HG03095 (cell line): ENCODE results near the gene IWS1.
"Not testable (repeated sequence)": the region's sequence is repeated elsewhere in the genome, so short reads cannot be mapped to it uniquely, and the experiment has no call there.

Experiments used
- ATAC-seq: cut with Tn5 transposase; IDR thresholded peaks from one replicate; pipeline ENCODE4 v1.9.1; 2021; ENCODE audit warnings: moderate library complexity; ENCODE audit not compliant: unreplicated experiment

IWS1 gene

DNA sequence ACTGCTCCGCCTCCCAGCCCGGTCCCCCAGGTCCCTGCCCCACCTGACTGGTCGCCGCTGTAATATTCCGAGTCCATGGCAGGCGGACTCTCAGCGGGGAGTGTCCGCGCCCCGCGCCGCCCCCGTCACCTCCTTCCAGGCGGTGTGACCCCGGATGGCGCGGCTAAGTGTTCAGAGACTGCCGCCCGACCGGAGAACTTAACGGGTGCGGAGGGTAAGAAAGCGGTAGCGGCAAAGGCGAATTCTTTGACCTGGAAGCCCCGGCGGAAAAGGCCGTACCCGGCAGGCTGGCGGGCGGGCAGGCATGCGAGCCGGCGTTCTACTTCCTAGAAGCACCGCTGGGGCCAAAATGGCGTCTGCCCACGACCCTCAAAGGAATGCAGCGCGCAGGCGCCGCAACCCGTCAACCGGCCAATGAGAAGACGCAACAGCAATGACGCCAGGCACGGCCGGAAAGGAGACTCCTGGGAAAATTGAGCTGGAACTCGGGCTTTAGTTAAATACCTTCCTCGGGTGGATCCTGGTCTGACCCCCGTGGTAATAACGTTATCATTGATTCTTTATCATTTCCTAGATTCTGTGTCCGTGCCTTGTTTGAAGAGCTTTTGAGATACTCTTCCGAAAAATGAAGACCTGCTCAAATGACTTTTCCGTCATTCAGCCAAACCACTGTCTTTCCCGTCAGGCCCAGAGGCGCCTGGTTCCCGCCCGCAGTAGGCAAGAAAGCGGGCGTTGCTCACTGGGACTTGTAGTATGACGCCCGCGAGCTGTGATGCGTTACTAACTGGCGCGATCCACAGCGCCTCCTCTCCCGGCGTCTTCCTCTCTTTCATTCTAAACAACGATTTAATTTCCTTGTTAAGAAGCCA is at the start of gene IWS1:
Gene IWS1 (minus strand): TSS at position 358 of the 869 bp plus-strand sequence. CDS start 281 bp downstream, at position 77.
- peak; percentile 89 for ATAC-seq

DNA sequence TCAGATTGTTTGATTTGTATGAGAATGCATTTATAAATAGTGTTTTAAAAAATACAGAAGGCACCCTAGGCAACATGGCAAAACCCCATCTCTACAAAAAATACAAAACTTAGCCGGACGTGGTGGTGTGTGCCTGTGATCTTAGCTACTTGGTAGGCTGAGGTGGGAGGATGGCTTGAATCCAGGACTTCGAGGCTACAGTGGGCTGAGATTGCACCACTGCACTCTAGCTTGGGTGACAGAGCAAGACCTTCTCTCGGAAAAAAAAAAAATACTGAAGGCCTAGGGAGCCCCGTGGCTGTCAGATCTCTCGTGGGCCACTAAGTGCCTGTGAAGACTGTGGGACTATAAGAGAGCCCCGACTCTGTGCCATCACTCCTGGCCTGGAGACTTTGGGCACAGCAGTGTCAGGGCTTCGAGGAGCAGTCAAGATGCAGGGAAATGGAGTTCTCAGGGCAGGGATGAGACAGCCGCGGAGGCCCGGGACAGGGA is 49.7 kb upstream of the IWS1 start:
- ATAC-seq: no peak

DNA sequence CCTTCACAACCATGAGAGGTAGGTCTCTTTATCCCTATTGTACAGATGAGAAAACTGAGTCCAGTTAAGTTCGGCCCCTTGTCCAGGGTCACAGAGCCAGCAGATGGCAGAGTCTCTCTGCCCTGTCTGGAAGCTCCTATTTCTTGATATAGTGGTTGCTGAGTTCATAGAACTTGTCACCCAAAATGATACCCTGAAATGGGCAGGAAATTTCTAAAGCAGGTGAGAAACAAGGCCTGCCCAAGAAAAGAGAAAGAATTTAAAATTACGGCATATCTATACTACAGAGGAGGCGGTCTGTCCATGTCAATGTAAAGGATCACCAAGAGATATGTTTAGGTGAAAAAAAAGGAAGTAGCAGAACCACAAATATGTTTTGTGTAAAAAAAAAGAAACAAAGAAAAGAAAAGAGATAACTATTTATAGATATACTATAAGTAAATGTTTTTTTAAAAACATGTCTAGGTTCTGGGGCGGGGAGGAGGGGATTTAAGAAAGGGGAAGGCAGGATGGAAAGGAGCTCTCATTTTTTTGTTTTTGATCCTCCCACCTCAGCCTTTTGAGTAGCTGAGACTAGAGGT is 49.0 kb upstream of the IWS1 start:
- ATAC-seq: no peak

DNA sequence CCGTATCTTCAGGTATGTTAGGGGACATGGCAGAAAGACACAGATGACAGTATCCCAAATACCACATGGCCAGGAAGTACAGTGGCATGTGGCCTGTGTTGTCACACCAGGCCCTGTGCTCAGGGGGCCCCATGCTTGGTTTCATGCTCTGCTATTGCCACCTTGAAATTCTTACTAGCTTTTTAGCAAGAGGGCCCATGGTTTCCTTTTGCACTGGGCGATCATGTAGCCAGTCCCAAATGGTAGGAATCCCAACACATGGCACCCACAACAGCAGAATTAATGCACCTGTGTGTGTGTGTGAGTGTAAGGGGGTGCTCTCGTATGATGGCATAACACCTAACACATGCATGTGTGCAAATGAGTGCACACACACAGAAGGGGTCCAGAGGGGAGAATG is 48.4 kb upstream of the IWS1 start:
- ATAC-seq: no peak

DNA sequence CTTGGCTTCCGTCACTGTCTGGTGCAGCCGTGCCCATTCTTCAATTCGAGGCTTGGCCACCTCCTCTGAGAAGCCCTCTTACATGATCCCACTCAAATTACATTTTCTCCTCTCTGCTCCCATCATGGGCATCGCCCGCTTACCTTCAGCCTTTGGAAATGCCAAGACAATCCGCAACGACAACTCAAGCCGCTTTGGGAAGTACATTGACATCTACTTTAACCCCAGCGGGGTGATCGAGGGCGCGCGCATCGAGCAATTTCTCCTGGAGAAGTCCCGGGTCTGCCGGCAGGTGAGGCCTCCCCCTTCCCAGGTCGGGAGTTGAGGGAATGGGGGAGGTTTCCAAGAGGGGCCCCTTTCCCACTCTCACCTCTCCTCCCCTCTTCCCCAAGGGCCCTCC is 47.5 kb upstream of the IWS1 start:
- ATAC-seq: no peak

DNA sequence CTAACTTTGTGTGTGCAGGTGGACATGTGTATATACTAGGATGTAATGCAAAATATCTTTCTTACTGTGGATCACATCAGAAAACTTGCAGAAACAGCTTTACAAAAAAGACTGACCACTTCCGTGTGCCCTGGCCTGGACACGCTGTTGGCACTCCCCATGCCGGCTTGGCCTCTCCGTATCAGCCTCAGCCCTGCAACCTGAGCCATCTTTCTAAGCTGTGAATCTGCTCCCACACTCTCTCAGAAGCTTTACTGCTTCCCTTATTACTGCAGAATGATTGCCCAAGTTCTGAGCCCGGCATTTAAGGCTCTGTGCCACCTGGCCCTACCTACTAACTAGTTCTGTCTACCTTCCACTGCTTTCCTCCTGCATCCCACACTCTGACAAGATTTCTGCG is 47.0 kb upstream of the IWS1 start:
- no peak for ATAC-seq

DNA sequence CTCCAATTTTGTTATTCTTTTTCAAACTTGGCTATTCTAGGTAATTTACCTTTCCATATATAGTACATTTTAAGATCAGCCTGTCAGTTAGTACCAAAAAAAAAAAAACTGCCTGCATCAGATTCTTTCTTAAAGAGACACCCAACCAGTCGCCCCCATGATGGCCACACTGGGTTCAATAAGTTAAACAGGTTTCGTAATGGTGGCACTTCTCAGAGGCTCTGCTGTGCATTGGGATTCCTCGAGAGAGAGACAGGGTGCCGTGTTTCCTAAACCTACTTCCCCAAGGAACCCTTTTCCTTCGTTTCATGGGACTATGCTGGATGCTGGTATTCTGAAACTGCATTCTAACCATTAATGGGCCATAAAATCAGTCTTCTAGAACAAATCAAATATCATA is 46.6 kb upstream of the IWS1 start:
- ATAC-seq: no peak

DNA sequence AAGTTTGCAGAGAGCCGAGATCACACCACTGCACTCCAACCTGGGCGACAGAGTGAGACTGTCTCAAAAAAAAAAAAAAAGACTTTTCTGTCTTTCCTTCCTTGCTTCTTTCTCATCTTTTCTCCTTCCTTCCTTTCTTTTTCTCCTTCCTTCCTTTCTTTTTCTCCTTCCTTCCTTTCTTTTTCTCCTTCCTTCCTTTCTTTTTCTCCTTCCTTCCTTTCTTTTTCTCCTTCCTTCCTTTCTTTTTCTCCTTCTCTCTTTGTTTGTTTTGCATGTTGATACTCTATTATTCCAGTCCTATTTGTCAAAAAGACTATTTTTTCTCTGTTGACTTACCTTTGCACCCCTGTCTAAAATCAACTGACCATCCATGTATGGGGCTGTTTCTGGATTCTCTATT is 46.1 kb upstream of the IWS1 start:
- not testable (repeated sequence) for ATAC-seq

DNA sequence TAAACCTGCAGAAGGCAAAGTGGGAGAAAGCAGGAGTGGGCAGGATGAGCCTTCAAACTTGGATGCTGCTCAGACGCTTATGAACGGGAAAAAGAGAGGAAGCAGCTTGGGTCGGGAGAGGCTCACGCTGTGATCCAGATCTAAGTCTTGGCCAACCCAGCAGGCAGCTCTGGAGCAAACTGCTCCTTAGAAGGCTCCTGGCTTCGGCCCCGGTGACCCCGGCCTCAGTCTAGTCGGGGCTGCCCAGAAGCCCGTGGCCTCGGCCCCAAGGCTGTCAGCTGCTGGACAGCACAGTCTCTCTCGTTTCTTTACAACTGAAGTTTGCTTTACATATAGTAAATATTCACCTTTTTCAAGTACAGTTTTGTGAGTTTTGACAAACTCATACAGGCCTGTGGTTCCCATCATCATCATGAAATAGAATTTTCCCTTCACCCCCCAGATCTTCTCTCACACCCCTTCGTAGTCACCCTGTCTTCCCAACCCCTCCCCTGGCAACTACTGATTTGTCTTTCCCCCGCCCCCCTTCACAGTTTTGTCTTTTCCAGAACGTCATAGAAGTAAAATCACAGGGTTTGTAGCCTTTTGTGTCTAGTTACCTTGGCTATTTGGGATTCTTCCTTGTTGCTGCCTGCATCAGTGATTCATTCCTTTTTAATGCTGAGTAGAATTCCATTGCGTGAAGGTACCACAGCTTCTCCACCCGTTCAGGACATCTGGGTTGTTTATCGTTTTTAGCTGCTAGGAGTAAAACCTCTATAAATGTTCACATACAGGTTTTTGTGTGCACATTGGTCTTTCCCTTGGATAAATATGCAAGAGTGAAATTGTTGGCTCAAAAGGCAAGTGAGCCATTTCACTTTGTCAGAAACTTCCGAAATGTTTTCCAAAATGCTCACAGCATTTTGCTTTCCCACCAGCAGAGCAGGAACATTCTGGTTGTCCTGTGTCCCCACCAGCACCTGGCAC is 44.3 kb upstream of the IWS1 start:
- ATAC-seq: no peak

DNA sequence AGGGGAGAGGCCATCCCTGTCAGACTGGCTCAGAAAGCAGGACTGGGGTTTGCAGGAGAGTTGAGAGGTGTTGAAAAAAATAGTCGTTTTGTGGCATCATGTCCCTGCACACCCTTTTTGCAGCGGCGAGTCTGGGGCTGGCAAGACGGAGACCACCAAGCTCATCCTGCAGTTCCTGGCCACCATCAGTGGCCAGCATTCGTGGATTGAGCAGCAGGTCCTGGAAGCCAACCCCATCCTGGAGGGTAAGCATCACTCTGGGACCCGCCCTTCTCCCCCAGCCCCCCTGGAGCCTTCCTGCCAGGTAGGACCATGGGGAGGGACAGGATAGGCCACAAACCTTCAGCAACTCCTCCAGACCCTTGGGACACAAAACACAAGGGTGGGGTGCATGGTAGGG is 43.4 kb upstream of the IWS1 start:
- no peak for ATAC-seq

DNA sequence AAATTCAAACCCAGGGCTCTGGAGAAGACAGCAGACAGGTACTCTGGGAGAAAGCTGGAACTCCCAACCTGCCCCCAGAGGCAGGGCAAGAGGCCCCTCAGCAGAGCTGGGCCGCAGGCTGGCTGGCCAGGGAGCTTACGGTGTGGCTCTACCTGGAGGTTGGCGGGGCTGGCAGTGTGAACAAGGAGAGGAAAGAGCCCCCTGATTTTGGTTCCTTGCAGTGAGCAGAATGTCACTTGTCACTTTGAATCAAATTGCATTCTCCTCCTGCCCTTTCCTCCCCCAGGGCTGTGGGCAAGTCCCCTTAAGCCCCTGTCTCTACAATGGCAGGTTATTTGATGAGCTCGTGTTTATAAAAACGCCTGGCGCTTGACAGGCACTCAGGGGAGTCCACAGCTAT is 41.8 kb upstream of the IWS1 start:
- ATAC-seq: no peak

DNA sequence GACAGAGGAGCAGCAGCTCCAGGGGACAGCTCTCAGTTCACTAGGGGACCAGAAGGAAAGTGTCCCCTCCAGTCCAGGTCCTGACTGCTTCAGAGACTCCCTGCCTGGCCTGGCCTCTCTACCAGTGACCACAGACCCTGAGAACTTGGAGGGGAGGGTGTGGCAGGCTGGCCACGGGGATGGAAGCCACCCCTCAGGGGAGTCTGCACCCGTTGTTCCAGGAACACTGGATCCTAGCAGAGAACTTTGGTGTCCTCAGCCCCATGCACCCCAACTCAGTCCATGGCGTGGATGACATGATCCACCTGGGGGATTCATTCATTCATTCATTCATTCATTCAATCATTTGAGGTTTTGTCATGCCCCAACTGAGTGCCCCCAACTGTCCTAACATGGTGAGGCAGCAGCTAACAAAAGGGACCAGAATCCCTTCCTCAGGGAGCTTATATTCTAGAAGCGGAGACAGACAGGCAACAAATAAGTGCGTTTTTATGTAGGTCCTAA is 41.1 kb upstream of the IWS1 start:
- ATAC-seq: no peak

DNA sequence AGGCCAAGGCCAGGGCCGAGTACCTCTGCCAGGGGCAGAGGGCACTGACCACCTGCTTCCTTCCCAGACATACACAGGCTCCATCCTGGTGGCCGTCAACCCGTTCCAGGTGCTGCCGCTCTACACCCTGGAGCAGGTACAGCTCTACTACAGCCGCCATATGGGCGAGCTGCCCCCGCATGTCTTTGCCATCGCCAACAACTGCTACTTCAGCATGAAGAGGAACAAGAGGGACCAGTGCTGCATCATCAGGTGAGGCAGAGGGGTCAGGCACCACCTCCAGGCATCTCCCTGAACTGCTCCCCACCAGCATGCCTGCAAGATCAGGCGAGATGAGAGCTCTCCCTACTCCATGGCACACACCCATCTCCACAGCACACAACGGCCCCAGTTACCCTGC is 40.3 kb upstream of the IWS1 start:
- no peak for ATAC-seq

DNA sequence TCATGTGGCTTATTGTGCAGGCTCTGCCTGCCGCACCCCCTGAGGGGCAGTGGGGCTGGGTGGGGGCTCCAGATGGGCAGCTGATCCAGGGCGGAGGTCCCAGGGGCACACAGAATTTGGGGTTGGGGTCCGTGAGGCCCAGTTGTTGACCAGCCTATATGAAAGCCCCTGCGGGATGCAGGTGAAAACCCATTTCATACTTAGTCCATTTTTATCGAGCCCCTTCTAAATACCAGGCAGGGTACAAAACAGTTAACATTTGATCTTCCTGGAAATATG is 39.8 kb upstream of the IWS1 start:
- no peak for ATAC-seq

DNA sequence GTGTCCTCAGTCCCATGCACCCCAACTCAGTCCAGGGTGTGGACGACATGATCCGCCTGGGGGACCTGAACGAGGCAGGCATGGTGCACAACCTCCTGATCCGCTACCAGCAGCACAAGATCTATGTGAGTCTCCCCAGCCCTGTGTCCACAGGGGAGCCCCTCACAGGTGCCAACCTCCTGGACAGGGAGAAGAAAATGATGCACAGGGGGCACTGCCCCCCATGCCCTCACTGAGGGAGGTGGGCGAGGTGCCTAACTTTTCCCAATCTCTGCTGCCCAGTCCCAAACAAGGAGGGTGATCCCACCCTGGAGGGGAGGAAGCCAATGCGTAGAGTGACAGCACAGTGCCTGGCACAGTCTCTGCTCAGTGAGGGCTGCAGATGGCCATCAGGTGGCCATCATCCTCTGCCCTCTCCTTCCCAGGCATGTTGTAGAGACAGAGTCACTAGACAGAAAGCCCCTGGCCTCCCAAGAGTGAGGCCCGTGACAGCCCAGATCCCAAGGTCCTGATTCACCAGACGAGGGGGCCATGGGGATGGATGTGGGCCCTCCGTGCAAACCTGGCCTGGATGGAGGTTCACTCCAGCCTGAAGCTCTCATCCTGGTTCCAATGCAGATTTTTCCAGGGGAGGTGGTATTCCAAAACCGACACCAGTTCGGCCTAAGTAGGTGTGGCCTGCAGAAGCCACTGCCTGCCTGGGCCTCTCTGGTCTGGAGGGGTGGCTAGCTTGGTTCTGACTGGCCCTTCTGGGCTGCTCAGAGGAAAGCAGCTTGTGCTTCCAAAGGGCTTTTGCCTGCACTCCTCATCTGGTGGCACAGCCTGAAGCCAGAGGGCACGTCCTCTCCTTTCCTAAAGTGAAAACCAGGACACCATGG is 39.2 kb upstream of the IWS1 start:
- no peak for ATAC-seq

DNA sequence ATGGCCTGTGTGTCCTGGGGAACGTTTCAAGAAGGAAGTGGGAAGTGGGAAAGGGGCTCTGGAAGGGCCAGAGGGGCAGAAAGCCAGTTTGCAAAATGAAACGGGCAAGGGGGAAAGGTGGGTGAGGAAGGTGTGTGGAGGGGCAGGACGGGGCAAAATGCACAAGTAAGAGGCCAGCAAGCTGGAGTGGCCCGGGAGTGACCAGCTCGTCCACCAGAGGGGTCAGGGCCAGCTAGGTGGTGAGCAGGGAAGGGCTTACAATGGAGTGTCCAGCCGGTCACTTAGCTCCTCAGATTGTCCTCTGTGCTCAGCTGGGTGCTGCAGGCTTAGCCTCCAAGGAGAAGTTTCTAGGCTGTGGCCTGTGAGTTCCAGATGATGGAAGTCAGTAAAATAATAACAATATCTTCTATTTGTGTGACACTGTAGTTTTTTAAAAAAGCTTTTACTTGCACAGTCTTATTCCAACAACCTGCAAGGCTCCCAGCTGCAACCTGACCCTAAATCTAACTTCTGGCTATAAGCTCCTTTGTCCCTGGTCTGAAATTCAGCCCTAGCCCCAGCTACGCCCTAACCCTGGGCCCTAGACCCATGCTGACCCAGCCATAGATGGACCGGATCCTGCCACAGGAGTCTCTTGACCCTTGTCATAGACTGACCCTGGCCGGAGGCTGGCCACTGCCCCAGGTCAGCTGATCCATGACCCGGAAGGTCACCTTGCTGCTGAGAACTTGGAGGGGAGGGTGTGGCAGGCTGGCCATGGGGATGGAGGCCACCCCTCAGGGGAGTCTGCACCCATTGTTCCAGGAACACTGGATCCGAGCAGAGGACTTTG is 38.4 kb upstream of the IWS1 start:
- ATAC-seq: no peak

DNA sequence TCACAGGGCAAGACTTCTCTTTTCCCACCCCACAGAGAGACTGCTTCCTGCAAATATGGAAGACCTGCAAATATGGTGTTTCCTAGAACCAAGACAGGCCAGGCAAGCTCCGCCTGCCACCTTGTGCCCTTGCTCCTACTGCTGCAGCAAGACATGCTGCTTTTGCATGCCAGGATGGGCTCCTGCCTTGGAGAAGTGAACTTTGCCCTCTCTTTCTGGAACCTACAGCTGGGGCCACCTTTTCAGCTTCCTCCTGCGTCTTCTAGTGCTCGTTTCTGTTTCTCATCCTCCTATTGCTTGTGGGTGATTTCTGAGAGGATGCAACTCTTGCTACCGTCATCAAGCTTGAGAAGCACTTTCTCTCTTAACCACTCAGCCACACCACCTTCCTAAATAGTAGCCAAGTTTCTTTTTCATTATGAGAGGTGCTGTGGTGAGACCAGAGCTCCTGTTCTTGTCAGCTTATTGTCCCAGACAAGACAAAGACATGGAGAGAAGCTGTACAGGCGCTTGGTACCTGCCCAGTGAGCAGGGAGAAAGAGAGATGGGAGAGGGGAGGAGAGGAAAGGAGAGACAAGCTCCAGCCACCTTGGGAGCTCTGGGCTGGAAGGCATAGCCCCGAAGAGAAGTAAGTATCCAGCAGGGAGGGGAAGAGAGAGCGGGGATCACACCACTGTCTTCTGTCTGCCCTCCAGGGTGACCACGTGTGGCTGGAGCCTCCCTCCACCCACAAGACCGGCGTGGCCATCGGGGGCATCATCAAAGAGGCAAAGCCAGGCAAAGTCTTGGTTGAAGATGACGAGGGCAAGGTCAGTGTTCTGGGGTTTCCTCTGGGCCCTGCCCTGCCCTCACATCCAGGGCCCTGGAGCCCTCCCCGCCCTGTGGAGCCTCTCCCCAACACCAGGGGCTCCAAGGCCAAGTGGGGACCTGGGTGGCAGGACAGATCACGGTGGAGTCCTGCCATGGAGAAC is 37.5 kb upstream of the IWS1 start:
- peak; percentile 99 for ATAC-seq

DNA sequence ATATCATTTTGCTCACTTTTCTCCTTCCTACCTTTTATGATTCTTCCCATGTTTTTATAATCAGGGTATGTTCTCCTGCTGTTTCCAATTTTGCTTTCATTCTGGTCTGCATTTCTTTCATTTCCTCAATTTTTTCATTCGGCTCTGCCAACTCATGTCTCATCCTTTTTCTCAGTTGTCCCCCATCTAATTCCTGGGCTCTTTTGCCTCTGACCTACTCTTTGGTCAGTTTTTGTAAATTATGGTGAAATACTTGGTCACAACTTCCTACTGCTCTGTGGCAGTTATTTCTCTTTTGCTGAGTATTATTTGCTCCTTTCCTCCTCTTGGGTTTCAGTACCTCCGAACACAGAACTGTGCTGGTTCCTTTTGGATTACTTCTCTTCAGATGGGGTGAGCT is 36.6 kb upstream of the IWS1 start:
- ATAC-seq: no peak
